SK-N-SH (cell line): ENCODE data around the gene COL23A1. TPM values are rescaled to one million over a fixed set of nuclear protein-coding genes. Genes with fewer than 3 reads are reported as not detected.

Experiments
- CTCF ChIA-PET: fragments of 300-600, 350-600 bp; formaldehyde crosslinking; extraction: SDS; loops from one replicate; lab custom pipeline; 2021; lab: Yijun Ruan, JAX
- POLR2A ChIA-PET: fragments of 350-600 bp; sonication (Branson Sonifier 250); formaldehyde crosslinking; extraction: SDS; loops from one replicate; lab custom pipeline; 2020; ENCODE audit warnings: antibody characterized with exemption, inconsistent platforms; lab: Yijun Ruan, JAX
- DNase-seq: peaks from one replicate; pipeline ENCODE4 v3.0.0; 2012
- H2AFZ ChIP-seq: fragments of 200-600 bp; sonication (generic); 2 replicates; pipeline ENCODE4 v1.8.1; 2016; ENCODE audit warnings: antibody characterized with exemption, mild to moderate bottlenecking, low read depth
- H3F3A ChIP-seq: fragments of 200-600 bp; sonication (generic); replicated peaks from 2 replicates; pipeline ENCODE3; 2016; ENCODE audit warnings: antibody characterized with exemption, mild to moderate bottlenecking; ENCODE audit not compliant: insufficient read depth
- H3K27ac ChIP-seq, 2 experiments: fragments of 200-500 bp in 1 of 2; fragments of 200-600 bp in 1 of 2; sonication (Bioruptor generic) in 1 of 2; sonication (generic), shearing (Covaris generic) in 1 of 2; 2 replicates each; pipeline versions ENCODE4 v1.5.1 to v1.6.1; 2014 to 2016; ENCODE audit warnings: low read depth in 2 of 2, inconsistent platforms in 1 of 2, low read length in 1 of 2, mild to moderate bottlenecking in 1 of 2, mixed read lengths in 1 of 2
- H3K27me3 ChIP-seq: fragments of 200-600 bp; sonication (generic), shearing (Covaris generic); 2 replicates; pipeline ENCODE4 v1.6.1; 2016; ENCODE audit warnings: mixed run types; ENCODE audit not compliant: insufficient read depth
- H3K36me3 ChIP-seq, 2 experiments: fragments of 200-500 bp in 1 of 2; fragments of 200-600 bp in 1 of 2; sonication (Bioruptor generic) in 1 of 2; sonication (generic) in 1 of 2; replicated peaks in 1 of 2; 2 replicates each; pipeline versions ENCODE3 to v1.5.1; 2014 to 2016; ENCODE audit warnings: low read length in 1 of 2, mild to moderate bottlenecking in 1 of 2; ENCODE audit not compliant: insufficient read depth in 2 of 2, control insufficient read depth in 1 of 2
- H3K4me1 ChIP-seq, 2 experiments: fragments of 200-500 bp in 1 of 2; fragments of 200-600 bp in 1 of 2; sonication (Bioruptor generic) in 1 of 2; sonication (generic), shearing (Covaris generic) in 1 of 2; 2 replicates each; pipeline versions ENCODE4 v1.5.1 to v1.6.1; 2014 to 2016; ENCODE audit warnings: low read depth in 1 of 2, low read length in 1 of 2, mixed run types in 1 of 2; ENCODE audit not compliant: insufficient read depth in 2 of 2, control insufficient read depth in 1 of 2
- H3K4me2 ChIP-seq: fragments of 200-600 bp; sonication (generic), shearing (Covaris generic); 2 replicates; pipeline ENCODE4 v1.6.1; 2017; ENCODE audit warnings: mixed run types
- H3K4me3 ChIP-seq, 2 experiments: fragments of 200-500 bp in 1 of 2; fragments of 200-600 bp in 1 of 2; sonication (Bioruptor generic) in 1 of 2; sonication (generic), shearing (Covaris generic) in 1 of 2; 2 replicates each; pipeline versions ENCODE4 v1.5.1 to v1.8.1; 2014 to 2016; ENCODE audit warnings: low read depth in 2 of 2, inconsistent platforms in 1 of 2, low read length in 1 of 2, mild to moderate bottlenecking in 1 of 2, mixed read lengths in 1 of 2, moderate library complexity in 1 of 2
- H3K79me2 ChIP-seq: fragments of 200-600 bp; sonication (generic); 2 replicates; pipeline ENCODE4 v1.8.1; 2017; ENCODE audit warnings: mild to moderate bottlenecking; ENCODE audit not compliant: insufficient read depth
- H3K9ac ChIP-seq: fragments of 200-600 bp; sonication (generic); 2 replicates; pipeline ENCODE4 v1.6.1; 2017; ENCODE audit warnings: mixed run types
- H3K9me2 ChIP-seq: fragments of 200-600 bp; sonication (generic); 2 replicates; pipeline ENCODE4 v1.6.1; 2017; ENCODE audit warnings: mixed run types
- H3K9me3 ChIP-seq: fragments of 200-600 bp; sonication (generic); 2 replicates; pipeline ENCODE4 v1.6.1; 2017; ENCODE audit warnings: mixed run types, mild to moderate bottlenecking, moderate library complexity
- H4K20me1 ChIP-seq: fragments of 200-600 bp; sonication (generic); 2 replicates; pipeline ENCODE4 v1.6.1; 2017; ENCODE audit warnings: mild to moderate bottlenecking, mixed run types; ENCODE audit not compliant: insufficient read depth
- FOSL2 ChIP-seq: IDR thresholded peaks from 2 replicates; pipeline ENCODE4 v1.4.0; 2012; ENCODE audit warnings: low read depth, mild to moderate bottlenecking, moderate library complexity, borderline replicate concordance
- FOXM1 ChIP-seq: IDR thresholded peaks from 2 replicates; pipeline ENCODE4 v1.4.0; 2012; ENCODE audit warnings: low read depth, mild to moderate bottlenecking
- MEF2A ChIP-seq: IDR thresholded peaks from 2 replicates; pipeline ENCODE4 v1.4.0; 2012; ENCODE audit warnings: low read depth, borderline replicate concordance
- RFX5 ChIP-seq: IDR thresholded peaks from 2 replicates; pipeline ENCODE4 v1.6.1; 2012; ENCODE audit warnings: mild to moderate bottlenecking, improper control_type of control experiment, low read length
- TAF1 ChIP-seq: IDR thresholded peaks from 2 replicates; pipeline ENCODE4 v1.6.1; 2012; ENCODE audit warnings: low read depth, mild to moderate bottlenecking, low read length, moderate library complexity, borderline replicate concordance
- TCF12 ChIP-seq: IDR thresholded peaks from 2 replicates; pipeline ENCODE4 v1.4.0; 2012
- USF2 ChIP-seq: fragments of 150-350 bp; IDR thresholded peaks from 2 replicates; pipeline ENCODE4 v1.6.1; 2017; ENCODE audit warnings: antibody characterized with exemption, low read length, low read depth, borderline replicate concordance
- WGBS: methylation state at CpG from one replicate; pipeline ENCODE4 v1.1.6; 2017; ENCODE audit warnings: low lambda C conversion rate; 5-methylcytosine and 5-hydroxymethylcytosine counted together
- polyA plus RNA-seq, 3 experiments: library from polyadenylated mRNA; depleted of rRNA; stranded (reverse); fragments of >200 nt; gene quantifications; 2 replicates each; pipeline ENCODE4 v1.2.3, GENCODE V29; 2012

Gene COL23A1
- polyA plus RNA-seq, 1 of the 3 experiments (the other 2 are of a cell fraction) = 0.10 TPM

- Histone ChIP-seq H3K9me2 (no peaks in the 10 kb centered on the region), H3K4me1 (peaks cover 0 to 46% of the 10 kb centered on the region in 2 experiments; a peak in 1 of 4 replicates), H3K79me2 (no peaks in the 10 kb centered on the region), H2AFZ (no peak overlapping the region), H4K20me1 (no peaks in the 10 kb centered on the region), H3K9me3 (no peaks in the 10 kb centered on the region), H3K4me2 (no peak overlapping the region), H3F3A (no peaks in the 10 kb centered on the region), H3K27ac (no peak overlapping the region; a peak in 1 of 4 replicates), H3K36me3 (no peaks in the 10 kb centered on the region), H3K4me3 (no peak overlapping the region), H3K27me3 (no peaks in the 10 kb centered on the region), H3K9ac (no peak overlapping the region)
- ChIA-PET CTCF (interaction anchor here (0.8 to 2.4 kb wide), 5 partner anchors 11 to 230 kb away, joined by 3 to 8 read pairs (median 3); partner anchors contain the start of gene COL23A1), POLR2A (no interaction called here)
- no peak for DNase-seq
- TF ChIP-seq USF2 (no peak), MEF2A (no peak)
- WGBS = 51% methylated on average over 9 of the region's 9 CpGs
Measured at GRCh38 chr5:178359738-178360137, 230.5 kb downstream of the COL23A1 start.

DNA sequence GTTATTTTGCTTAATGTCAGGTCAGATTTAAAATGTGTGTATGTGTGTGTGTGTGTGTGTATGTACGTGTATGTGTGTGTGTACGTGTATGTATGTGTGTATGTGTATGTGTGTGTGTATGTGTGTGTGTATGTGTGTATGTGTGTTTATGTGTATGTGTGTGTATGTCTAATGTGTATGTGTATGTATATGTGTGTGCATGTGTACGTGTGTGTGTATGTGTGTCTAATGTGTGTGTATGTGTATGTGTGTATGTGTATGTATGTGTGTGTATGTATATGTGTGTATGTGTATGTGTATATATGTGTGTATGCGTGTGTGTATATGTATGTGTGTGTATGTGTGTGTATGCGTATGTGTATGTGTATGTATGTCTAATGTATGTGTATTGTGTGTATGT is 232.5 kb downstream of the COL23A1 start:
- Histone ChIP-seq H3F3A (no peaks in the 10 kb centered on the region), H3K9me2 (no peaks in the 10 kb centered on the region), H3K9ac (no peak overlapping the region), H3K4me1 (peaks cover 0 to 31% of the 10 kb centered on the region in 2 experiments; a peak in 1 of 4 replicates), H3K4me2 (no peak overlapping the region), H3K27me3 (no peaks in the 10 kb centered on the region), H4K20me1 (no peaks in the 10 kb centered on the region), H3K27ac (no peak overlapping the region), H3K79me2 (no peaks in the 10 kb centered on the region), H3K9me3 (no peaks in the 10 kb centered on the region), H3K4me3 (no peak overlapping the region), H3K36me3 (no peaks in the 10 kb centered on the region), H2AFZ (no peak overlapping the region)
- 64% methylated on average over 5 of the region's 5 CpGs for WGBS
- no peak for TF ChIP-seq USF2
- no peak for DNase-seq
- ChIA-PET POLR2A (no interaction called here), CTCF (no interaction called here)

DNA sequence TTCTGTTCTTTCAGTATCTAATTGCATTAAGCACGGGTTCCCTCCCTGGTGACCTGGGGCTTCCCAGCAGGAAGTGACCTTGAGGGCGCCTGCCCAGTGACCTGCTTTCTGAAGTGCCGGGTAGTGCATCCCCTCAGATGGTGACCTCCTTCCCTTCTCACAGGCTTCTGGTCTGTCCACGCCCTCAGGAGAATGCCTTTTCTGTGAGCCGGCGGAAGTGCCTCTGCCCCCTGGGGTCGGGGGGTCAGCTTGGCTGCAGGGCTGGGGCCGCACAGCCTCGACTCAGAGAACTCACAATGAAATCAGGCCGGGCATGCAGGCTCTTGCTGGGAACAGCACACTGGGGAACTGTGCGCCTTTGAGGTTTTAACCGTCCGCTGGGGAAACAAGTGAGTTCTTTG is 233.1 kb downstream of the COL23A1 start:
- Histone ChIP-seq H3K27ac (peak overlapping the region in 1 of 2 experiments; percentile 24; a peak in 1 of 4 replicates), H3K36me3 (no peaks in the 10 kb centered on the region), H3K27me3 (no peaks in the 10 kb centered on the region), H3K4me2 (no peak overlapping the region), H3K4me1 (peaks cover 0 to 30% of the 10 kb centered on the region in 2 experiments; a peak in 1 of 4 replicates), H2AFZ (no peak overlapping the region), H3K79me2 (no peaks in the 10 kb centered on the region), H3K9me3 (no peaks in the 10 kb centered on the region), H3K4me3 (no peak overlapping the region), H4K20me1 (no peaks in the 10 kb centered on the region), H3K9me2 (no peaks in the 10 kb centered on the region), H3F3A (no peaks in the 10 kb centered on the region), H3K9ac (no peak overlapping the region)
- WGBS = 50% methylated on average over 10 of the region's 13 CpGs
- peak; percentile 66 for DNase-seq
- TF ChIP-seq FOSL2 = no peak
- TF ChIP-seq TCF12 = no peak
- TF ChIP-seq RFX5 = no peak
- TF ChIP-seq FOXM1 = no peak
- TF ChIP-seq TAF1 = no peak
- ChIA-PET POLR2A (no interaction called here), CTCF (no interaction called here)
